NCI-H1694 treated with DMSO at 0.1 percent for 48 hours (cell line): Measurements from ENCODE around the gene ZCCHC10.
"Not testable (repeated sequence)": the region's sequence is repeated elsewhere in the genome, so short reads cannot be mapped to it uniquely, and the experiment has no call there.

Experiments used
- DNase-seq: peaks from one replicate; lab custom pipeline; 2025; lab: John Stamatoyannopoulos, UW

ZCCHC10 gene

DNA sequence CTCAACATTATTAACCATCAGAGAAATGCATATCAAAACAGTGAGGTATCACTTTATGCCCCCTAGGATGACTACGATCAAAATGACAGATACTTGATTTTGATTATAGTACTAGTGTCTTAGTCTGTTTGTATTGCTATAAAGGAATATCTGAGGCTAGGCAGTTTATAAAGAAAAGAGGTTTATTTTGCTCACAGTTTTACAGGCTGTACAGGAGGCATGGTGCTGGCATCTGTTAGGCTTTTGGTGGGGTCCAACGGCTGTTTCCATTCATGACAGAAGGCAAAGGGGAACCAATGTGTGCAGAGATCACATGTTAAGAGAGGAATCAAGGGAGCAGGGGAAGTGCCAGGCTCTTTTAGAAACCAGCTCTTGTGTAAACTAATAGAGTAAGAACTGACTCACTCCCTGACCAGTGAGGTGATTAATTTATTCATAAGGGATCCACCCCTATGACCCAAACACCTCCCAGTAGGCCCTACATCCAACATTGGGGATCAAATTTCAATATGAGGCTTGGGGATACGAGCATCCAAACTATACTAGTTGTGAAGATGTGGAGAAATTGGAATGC is 46.9 kb downstream of the ZCCHC10 start:
- no peak for DNase-seq

DNA sequence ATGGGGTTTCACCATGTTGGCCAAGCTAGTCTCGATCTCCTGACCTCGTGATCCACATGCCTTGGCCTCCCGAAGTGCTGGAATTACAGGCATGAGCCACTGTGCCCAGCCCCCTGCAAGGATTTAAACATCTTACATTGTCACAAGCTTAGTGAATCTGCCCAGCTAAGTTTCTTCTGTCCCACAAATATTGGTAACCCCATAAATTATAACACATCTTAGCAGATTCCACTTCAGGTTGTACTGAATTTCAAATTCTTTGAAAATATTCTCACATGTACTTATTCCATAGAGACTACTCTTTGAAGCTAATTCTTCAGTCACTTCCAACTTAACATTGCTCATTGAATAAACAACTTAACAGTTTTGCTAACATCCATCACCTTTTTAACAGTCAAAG is 49.5 kb downstream of the ZCCHC10 start:
- DNase-seq: no peak

DNA sequence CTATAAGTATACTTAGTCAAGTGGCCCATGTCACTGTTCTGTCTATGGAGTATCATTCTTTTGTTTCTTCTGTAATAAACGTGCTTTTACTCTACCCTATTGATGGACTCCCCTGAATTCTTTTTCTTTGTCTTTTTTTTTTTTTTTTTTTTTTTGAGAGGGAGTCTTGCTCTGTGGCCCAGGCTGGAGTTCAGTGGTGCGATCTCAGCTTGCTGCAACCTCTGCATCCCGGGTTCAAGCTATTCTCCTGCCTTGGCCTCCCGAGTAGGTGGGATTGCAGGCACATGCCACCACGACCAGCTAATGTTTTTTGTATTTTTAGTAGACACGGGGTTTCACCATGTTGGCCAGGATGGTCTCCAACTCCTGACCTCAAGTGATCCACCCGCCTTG is 53.9 kb downstream of the ZCCHC10 start:
- DNase-seq: not testable (repeated sequence)

DNA sequence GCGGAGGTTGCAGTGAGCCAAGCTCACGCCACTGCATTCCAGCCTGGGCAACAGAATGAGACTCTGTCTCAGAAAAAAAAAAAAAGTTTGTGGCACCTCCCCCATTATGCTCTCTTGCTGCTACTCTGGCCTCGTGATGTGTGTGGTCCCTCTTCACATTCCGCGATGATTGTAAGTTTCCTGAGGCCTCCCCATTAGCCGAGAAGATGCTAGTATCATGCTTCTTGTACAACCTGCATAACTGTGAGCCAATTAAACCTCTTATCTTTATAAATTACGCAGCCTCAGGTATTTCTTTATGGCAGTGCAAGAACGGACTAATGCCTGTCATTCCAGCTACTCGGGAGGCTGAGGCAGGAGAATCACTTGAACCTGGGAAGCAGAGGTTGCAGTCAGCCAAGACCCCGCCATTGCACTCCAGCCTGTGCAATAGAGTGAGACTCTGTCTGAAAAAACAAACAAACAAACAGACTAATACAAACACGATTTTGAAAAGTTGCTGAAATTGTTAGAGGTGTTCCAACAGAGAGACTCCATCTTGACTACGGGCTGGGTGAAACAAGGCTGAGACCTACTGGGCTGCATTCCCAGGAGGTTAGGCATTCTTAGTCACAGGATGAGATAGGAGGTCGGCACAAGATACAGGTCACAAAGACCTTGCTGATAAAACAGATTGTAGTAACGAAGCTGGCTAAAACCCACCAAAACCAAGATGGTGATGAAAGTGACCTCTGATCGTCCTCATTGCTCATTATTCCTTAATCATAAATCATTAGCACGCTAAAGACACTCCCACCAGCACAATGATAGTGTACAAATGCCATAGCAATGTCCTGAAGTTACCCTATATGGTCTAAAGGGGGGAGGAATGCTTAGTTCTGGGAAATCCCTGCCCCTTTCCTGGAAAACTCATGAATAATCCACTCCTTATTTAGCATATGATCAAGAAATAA is 54.6 kb downstream of the ZCCHC10 start:
- no peak for DNase-seq

DNA sequence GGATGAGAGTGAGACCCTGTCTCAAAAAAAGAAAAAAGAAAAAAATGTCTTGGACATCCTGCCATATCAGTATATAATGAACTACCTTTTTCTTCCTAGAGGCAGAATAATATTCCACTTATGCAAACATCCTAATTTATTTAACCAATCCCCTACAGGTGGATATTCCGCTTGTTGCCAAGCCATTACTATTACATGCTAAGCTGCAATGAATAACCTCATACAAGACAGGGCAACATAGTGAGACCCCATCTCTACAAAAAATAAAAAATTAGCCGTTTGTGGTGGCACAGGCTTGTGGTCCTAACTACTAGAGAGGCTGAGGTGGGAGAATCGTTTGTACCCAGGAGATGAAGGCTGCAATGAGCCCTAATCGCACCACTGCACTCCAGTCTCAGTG is 61.2 kb downstream of the ZCCHC10 start:
- no peak for DNase-seq

DNA sequence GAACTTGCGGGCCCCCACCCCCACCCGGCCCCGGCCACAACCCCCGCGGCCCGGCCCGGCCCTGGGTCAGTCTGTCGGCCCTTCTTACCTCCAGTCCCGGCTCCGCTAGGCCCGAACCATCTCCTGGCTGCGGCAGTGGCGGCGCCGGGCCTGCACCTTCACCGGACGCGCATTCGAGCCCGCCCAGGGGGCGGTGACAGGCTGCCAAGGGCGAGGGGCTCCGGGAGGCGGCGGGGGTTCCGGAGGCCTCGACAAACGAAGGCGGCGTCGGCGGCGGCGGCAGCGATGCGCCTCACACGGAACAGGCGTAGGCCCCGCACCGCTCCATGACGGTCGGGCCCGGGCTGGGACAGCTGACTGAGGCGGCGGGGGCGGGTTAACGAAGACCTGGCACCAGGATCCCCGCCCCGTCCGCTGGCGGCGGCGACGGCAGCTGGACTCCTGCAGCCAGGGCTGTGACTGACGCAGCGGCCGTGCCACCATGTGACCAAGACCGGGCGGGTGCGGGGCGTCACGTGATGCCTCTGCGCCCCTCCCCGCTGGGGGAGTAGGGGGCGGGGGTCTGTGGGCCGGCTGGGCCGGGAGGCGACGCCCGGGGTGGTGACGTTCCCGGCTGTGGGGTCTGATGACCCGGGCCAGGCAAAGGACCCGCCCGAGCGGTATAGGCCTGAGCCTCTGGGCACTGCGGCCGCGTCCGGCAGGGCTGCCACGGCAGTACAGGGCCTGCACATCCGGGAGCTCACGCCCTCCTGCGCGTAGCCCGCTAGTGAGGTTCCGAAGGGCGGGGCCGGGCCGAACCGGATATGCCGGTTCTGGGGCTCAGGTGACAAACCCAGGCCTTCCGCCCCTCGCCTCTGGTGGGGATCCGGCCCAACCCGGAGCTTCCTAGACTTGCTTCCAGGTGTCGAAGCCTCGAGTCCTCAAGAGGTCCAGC is 62.9 kb downstream of the ZCCHC10 start, which contains the start of gene AFF4:
AFF4 (minus strand) TSS at position 464 of the 934 bp plus-strand sequence. CDS start 26,445 bp downstream, outside the sequence.
- DNase-seq: peak; percentile 77

DNA sequence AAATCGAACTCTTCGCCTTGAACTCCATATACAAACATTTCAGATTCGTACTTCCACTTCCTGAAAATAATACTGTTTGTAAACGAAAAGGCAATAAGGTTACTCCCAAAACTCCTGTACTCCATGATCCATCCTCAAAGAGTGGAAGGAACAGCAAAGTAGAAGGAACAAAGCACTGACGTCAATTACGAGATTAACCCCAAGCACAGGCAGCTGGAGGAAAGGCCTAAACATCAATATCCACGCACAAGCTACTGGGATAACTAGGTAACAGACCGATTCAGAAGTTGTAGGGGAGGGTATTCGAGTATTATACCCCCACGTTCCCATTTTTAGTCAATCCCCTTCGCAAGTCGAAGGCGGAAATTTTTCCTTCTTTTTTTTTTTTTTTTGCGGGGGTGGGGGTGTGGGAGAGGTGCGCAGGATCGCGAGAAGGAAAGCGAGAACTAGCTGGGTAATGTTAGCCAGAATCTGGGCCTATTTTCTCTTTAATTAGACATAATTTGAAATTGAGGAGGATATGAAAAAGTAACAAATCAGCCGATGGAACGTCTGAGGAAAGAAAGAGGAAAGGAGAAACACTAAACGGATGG is 63.8 kb downstream of the ZCCHC10 start:
- peak; percentile 9 for DNase-seq

DNA sequence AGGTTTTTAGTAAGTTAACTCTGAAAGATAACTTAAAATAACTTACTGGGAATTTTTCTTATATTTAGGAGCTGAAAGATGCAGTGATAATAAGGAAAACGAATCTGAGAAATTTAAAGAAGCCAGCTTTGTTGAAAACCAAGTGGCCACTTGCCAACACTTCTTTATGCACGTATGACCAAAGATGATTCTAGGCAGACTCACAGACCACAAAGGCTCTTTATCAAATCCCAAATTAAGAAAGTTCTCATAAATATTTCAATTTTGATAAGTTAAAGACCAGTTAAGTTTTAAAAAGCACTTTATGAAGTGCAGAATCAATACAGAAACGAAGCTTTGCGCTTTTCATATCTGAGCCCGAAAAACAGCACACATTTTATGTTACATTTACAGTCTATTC is 64.5 kb downstream of the ZCCHC10 start:
- DNase-seq: no peak

DNA sequence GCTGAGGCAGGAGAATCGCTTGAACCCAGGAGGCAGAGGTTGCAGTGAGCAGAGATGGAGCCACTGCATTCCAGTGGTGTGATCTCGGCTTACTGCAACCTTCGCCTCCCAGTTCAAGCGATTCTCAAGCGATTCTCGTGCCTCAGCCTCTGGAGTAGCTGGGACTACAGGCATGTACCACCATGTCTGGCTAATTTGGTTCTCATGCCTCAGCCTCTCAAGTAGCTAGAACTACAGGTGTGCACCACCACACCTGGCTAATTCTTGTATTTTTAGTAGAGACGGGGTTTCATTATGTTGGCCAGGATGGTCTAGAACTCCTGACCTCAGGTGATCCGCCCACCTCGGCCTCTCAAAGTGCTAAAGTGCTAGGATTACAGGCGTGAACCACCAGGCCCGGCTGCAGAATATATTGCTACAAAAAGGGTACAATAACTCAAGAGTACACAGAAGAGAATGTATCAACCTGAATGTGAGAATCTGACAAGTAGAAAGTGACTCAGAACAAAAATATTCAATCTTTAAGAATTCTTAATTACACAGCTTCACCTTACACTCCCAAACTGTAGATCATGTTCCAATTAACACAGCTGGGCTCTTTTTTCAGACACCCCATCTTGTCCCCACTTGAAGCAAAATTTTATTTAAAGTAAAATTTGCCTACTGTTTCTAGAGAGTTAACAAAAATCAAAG is 65.1 kb downstream of the ZCCHC10 start:
- not testable (repeated sequence) for DNase-seq

DNA sequence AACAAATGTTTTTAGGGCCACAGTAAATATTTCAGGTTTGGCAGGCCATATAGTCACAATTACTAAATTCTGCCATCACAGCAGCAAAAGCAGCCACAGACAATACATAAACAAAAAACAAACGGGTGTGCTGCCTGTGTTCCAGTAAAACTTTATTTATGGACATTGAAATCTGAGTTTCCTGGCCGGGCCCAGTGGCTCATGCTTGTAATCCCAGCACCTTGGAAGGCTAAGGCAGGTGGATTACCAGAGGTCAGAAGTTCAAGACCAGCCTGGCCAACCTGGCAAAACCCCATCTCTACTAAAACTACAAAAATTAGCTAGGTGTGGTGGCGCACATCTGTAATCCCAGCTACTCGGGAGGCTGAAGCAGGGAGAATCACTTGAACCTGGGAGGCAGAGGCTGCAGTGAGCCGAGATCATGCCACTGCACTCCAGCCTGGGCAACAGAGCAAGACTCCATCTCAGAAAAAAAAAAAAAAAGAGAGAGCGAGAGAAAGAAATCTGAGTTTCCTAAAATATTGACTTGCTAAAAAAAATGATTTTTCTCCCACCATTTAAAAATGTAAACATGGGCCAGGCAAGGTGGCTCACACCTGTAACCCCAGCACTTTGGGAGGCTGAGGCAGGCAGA is 70.1 kb downstream of the ZCCHC10 start:
- not testable (repeated sequence) for DNase-seq

DNA sequence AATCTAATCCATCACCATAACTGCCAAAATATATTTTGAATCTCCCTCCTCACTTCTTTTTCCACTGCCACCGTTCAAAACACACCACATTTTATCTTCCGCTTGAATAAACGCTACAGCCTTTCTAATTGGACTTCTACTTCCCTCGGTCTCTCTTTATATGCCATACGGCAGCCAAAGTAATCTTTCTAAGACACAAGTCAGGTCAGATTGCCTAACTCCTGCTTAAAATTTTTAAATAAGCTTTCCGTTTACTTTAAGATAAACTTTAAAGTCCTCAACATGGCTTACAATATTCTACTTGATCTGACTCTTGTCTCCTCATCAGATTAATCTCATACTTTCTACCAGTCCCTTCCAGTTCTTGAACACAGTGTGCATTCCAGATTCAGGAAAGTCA is 72.6 kb downstream of the ZCCHC10 start:
- no peak for DNase-seq

DNA sequence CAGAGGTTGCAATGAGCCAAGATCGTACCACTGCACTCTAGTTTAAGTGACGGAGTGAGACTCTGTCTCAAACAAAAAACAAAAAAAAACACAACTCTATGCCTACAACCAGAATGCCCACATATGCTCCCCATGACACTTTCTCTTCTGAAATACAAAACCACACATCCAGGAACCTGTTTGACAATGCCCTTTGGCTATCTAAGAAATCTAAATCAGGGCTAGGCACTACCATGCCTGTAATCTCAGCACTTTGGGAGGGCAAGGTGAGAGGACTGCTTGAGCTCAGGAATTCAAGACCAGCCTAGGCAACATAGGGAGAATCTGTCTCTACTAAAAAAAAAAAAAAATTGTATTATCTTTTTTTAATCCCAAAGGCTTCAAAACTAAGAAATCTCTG is 73.5 kb downstream of the ZCCHC10 start:
- no peak for DNase-seq

DNA sequence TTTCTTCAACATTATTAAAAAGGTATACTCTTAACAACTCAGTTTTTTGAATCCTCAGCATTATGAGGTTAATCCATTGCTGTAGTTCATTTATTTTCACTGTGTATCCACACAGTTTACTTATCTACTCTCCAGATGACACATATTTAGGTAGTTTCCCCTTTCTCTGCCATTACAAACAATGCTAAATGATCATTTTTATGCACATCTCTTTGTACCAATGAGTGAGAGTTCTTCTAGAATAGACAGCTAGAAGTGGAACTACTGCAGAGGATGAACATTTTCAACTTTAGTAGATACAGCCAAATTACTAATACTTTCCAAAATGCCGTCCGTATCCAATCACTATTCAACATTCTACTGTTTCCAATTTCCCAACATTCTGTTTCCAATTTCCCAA is 74.5 kb downstream of the ZCCHC10 start:
- no peak for DNase-seq

DNA sequence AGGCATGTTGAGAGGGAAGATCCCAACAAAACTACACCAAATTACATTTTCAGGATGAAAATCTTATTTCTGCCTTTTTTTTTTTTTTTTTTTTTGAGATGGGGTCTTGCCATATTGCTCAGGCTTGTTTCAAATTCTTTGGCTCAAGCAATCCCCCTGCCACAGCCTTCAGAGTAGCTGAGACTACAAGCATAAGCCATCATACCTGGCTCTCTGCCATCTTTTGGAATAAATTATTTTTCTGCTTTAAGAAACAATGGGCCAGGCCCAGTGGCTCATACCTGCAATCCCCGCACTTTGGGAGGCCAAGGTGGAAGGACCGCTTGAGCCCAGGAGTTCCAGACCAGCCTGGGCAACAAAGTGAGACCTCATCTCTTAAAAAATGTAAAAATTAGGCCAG is 77.2 kb downstream of the ZCCHC10 start:
- DNase-seq: no peak

DNA sequence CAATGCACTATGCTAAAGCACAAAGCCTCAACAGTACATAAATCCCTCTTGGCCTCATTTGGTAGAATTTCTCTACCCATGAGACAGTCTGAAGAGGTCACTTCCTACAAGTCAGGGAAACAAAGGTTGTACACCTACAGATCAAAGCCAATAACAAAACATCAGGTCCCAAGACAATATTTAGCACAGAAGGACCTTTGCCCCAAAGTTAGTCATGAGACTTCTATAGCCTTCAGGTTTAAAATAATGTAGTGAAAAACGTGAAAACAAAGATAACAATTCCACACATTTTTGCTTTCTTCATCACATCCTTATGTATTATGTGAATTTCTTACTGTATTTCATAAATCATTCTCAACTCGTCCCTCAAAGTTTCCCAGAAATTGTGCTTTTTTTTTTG is 78.7 kb downstream of the ZCCHC10 start:
- DNase-seq: no peak
